HepG2 (cell line): ENCODE data around the gene GYPB.
"Not testable (repeated sequence)": the region's sequence is repeated elsewhere in the genome, so short reads cannot be mapped to it uniquely, and the experiment has no call there.

Experiments used
- CTCF ChIP-seq: sonication (generic); formaldehyde crosslinking; IDR thresholded peaks from 2 replicates; pipeline ENCODE4 v1.5.0; 2020; ENCODE audit warnings: mild to moderate bottlenecking, missing genetic modification reagents, moderate library complexity
- JUNB ChIP-seq: sonication (generic); formaldehyde crosslinking; IDR thresholded peaks from 2 replicates; pipeline ENCODE4 v1.8.0; 2022; ENCODE audit warnings: missing genetic modification reagents, mild to moderate bottlenecking, borderline replicate concordance
- MAFK ChIP-seq, 2 experiments: IDR thresholded peaks in 1 of 2; conservative IDR thresholded peaks in 1 of 2; 2 replicates each; pipeline ENCODE4 v1.6.1; 2011; ENCODE audit warnings: improper control_type of control experiment in 2 of 2, low read length in 2 of 2
- NFRKB ChIP-seq: fragments of 450-650 bp; IDR thresholded peaks from 2 replicates; pipeline ENCODE4 v1.6.1; 2017
- PHF5A ChIP-seq: IDR thresholded peaks from one replicate; pipeline ENCODE4 v1.6.1; 2018; ENCODE audit warnings: low read depth, missing genetic modification reagents; ENCODE audit not compliant: unreplicated experiment
- RAD21 ChIP-seq: fragments of 450-650 bp; formaldehyde crosslinking; IDR thresholded peaks from 2 replicates; pipeline ENCODE4 v1.5.0; 2020; ENCODE audit warnings: mild to moderate bottlenecking
- THAP8 ChIP-seq: sonication (generic); formaldehyde crosslinking; IDR thresholded peaks from 2 replicates; pipeline ENCODE4 v1.5.1; 2020; ENCODE audit warnings: missing genetic modification reagents, mild to moderate bottlenecking, borderline replicate concordance
- ZNF619 ChIP-seq: sonication (generic); formaldehyde crosslinking; IDR thresholded peaks from 2 replicates; pipeline ENCODE4 v1.4.0; 2020; ENCODE audit warnings: mild to moderate bottlenecking, missing genetic modification reagents

- not testable (repeated sequence) for TF ChIP-seq NFRKB; CTCF (CRISPR knock-in tag); JUNB (CRISPR knock-in tag); THAP8 (CRISPR knock-in tag); PHF5A; MAFK (conservative IDR thresholded peaks at IDR 0.05 in 1 of 2, IDR thresholded peaks at IDR 0.05 in 1 of 2; ENCODE audit: low read length in 2 of 2); ZNF619 (CRISPR knock-in tag); RAD21
These were observed 36.2 kb upstream of the GYPB start for GRCh38 chr4:144055336-144055735.
